GM18907 (cell line): ENCODE measurements around the gene UNC5C.
A peak's percentile ranks its signal among the peaks of the same experiment; 100 is the strongest.

ENCODE experiments used
- ATAC-seq: cut with Tn5 transposase; IDR thresholded peaks from one replicate; pipeline ENCODE4 v1.9.1; 2021; ENCODE audit warnings: mild to moderate bottlenecking, moderate library complexity; ENCODE audit not compliant: unreplicated experiment

Gene UNC5C

DNA sequence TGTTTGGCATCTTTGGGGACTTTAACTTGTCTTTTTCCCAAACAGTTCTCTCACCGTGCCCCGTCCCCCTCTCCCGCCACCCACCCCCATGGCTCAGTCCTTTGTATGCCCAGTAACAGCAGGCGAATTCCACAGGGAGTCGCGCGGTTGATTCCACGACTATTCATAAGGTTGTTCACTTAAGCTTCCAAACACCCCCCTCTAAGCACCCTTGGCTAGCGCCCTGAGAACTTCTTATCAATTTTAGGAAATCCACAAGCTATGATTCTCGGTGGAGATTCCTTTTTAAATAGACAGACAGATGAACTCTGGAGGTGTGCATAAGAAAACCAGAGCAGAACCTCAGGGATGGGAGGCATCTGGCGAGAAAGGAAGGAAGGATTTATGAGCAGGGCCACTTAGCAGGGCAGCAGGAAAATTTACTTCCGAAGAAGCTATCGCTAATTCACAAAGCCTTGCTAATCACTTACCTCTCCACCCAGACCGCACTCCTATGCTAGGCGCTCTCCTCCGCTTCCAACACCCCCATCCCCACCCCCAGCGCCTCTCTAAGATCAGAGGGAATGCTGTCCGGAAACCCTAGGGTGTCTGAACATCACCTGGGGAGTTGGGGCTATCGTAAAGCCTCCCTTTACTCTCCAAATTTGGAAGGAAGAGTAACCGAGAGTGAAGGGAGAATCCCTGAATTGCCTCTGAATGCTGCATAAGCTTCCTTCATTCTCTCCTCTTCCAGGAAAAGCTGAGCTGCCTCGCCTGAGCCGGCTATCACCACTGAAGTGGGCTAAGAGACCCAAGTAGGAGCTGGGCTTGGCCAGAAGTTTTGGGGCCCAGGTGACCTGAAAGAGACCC, 1.7 kb downstream of the UNC5C start:
- no peak for ATAC-seq

DNA sequence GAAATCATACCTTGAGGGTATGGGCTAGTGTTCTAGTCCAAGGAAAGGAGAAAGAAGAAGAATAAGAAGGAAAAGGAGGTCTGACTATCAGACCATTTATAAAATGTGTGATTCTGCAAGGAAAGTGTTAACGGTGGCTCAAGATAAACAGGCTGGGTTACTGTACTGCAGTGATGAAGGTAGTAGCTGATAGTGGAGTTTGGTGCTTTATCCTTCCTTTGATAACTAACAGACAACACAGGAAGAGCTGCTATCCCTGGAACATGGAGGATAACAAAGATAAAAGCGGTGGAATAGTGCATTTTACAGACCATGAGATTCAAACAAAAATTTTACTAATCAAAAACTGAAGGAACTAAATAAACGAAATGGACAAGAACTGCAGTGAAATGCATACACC, 2.6 kb downstream of the UNC5C start:
- no peak for ATAC-seq

DNA sequence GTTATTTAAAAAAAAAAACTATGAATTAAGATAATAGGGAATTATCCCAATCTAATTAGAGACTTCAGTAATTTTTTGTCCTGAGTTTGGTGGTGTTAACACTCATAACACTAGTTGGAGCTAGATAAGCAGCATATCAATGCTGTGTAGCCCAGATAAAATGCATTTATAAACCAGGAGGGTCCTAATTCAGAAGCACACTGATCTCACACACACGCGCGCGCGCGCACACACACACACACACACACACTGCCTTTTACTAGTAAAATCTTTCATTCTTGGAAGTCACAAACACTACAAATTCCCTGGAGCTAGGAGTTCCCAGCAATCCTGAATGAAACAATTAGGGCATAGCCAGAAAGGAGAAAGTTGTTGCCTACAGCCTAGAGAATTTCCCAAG, 3.2 kb downstream of the UNC5C start:
- no peak for ATAC-seq

DNA sequence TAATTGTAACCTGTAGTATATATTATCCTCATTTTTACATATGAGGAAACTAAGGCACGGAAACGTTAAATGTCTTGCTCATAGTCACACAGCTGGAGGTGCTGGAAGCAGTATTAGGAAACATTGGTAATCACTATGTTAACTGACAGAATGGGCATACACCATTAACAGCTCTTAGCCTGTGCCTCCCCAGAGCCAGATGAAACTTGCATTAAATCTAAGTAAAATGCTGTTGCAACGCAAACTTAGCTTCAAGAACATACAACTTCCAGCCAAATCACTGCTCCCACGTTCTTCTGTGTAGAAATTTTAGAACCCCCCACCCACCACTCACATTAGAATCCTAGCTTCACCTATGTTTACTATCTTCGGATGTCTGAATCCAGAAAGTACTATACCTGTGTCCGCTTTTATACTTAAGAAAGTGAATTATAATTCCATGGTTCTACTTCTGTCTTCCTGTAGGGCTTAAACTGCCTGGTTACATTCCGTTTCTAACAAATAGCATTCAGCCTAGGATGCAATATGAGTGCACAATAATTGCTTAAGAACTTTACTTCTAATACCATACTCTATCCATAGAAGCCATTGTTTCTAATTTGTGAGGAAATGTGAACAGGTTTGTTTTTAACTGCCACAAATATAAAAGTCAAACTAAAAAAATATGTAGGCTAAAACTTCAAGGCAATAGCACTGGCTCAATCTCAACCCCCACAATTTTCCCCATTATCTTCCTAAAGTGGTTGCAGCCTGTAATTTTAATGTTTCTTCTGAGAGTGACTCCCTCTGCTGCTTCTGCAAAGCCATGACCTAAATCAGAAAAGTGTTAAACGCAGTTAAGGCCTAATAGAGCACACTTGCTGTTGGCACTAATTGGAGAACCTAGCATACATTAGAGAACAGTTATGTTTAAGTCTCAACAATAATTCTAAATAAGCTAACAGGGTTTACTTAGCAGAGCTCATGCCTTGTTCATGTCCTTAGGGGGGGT, 4.4 kb downstream of the UNC5C start:
- no peak for ATAC-seq

DNA sequence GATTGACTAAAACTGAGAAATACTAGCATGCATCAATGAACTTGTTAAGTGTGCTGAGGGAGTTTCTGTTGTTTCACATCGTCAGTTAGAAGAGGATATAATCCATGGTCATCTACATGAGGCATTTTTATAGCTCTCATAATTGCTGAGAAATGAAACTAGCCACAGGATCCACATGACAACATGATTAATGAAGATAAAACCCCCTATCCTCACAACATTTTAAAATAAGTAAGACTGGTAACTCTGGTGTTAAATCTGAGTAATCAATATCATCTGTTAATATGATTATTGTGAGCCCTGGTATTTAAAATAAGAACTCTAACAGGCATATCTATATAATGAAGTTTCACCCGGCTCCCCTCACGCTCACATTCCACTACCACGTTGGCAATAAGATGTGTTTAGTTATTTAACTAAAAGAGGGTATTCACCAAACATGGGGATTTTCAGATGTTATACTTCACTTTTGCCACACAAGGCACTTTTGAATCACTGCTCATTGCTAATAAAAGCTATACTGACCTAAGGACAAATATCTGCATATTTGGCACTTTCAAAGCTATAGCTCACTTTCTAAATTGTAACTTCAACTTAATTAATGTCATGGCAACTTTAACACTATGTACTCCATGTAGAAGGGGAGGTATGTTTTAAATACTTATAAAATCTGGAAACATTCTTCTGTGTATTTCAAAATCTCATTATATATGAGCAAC, 6.7 kb downstream of the UNC5C start:
- ATAC-seq: peak; percentile 90

DNA sequence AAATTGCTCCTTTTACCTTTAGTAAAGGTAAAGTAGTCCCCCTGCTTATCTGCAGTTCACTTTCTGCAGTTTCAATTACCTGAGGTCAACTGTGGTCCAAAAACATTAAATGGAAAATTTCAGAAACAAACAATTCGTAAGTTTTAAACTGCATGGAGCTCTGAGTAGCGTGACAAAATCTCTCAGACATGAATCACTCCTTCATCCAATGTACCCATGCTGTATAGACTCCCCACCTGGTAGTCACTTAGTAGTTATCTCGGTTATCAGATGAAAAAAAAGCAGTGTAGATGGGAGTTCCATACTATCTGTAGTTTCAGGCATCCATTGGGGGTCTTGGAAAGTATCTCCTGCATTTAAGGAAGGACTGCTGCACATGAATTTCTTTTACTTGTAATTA, 7.7 kb downstream of the UNC5C start:
- no peak for ATAC-seq

DNA sequence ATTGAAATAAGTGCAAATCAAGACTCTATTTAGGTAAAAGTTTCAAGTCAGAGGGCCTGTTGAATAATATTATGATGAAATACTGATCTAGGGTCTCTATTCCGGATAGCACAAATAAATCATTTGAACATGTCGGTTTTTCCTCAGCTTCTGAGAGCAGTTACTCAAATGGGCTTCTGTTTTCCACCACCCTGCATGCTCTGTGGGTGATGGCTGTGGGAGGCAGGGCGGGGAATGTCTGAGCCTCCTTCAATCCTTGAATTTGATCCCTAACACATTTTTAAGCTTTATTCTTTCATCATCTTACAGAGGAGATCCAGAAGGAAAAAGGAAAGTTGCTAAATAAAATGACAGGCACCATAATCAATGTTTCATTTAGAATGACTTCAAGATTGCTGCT, 8.5 kb downstream of the UNC5C start:
- no peak for ATAC-seq

DNA sequence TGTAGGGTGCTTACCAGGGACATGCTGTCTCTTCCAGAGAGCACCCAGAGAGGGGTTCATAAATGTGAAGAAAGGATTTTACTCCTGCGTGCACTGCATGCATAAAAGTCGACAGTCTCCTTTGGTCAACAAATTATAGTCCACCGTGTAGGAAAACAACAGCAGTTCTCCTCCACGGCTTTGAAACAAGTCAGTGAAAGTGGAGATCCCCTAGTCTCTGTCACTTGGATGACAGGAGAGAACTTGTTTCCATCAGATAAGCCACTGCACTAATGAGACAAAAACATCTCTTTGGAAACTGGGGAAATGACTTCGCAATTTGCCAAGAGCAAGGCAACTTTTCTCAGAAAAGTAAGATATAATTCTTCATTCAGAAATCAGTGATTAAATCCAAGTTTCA, 9.7 kb downstream of the UNC5C start:
- no peak for ATAC-seq

DNA sequence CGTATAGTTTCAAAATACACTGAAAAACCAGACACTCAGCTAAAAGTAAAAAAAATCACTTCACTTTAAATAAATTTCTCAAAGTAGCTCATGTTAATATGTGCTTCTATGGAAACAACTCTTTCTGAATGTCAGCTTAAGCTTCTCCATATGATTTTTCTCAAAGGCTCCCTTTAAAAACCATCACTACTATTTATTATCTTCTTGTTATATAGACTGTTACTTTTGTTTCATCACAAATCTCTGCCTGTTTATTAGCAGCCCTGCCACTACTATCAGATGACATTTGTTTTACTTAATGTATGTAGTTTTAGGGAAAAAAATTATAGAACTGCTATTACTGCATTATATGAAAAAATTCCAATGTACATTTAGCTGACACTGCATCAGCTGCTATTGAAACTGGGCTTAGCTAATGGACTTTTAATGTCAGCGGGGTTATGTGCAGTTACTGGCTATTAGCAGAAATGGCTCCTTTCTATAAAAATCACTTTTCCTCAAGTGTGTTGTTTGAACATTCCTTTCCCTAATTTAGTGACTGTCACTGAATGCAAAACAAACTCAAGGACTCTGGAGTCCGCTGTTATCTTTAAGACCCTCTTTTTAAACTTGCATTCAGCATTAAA, 10.8 kb downstream of the UNC5C start:
- no peak for ATAC-seq

DNA sequence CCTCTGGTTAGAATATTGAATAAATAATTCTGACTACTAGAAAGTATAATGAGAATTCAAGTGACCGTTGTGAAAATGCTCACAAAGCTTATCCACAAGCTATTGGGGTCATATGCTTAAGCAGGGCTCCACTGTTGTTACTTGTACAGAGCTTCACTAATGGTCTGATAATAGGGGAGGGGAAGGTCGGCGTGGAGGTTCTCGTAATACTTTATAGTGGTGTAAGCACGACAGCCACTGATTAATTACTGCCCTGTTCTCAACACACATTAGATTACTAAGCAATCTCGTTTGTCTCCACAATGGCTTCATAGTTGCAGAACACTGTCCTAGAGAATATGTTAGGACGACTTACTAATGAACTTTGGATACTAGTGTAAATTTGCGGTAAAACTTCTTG, 11.6 kb downstream of the UNC5C start:
- no peak for ATAC-seq

DNA sequence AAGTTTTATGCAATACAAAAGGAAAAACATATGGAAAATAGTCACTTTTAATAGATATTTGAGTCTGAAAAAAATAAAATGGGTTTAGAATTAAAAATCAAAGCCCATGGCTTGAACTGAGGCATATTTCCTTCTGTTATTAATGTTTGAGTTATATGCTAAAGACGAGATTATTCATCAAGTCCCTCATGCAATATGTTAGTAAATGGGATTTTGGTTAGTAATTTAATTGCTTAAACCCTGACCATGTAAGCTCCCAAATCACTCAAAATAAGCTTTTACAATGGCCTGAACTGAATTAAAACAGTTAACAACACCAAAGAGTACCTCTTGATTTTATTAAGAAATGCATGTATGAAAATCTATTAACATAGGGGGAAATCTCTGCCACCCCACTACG, 12.1 kb downstream of the UNC5C start:
- no peak for ATAC-seq

DNA sequence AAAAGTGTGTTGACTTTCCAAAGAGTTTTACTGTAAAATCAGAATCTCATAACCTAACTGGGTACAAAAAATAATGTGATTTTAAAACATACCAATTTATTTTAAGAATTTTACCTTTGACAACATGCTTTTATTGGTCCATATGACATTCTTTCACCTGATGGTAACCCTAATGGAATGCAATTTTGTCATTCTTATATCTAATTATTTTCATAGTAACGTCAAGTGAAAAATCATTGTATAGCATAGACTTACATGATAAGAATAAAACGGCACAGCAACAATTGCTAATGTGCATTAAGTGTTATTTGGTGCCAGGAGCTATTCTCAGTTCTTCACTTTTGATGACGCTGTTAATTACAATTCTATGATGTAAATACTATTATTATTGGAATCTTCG, 13.6 kb downstream of the UNC5C start:
- ATAC-seq: no peak

DNA sequence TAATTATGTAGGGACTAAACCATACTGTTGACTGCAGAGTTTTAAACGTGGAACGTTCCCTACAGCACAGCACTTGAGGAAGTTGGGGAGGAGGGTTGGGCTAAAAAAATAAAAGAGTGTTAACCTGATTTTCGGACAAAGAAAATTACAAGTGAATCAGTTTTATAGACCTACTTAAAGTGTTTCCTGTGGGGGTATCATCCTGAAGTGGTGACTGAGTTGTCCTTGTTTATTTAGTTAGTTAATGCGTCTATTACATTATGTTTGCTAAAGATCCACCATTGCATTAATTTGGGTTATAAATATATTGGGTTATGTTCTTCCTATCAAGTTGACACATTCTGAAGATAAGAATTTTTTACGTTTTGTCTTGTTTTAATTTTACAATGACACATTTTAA, 14.7 kb downstream of the UNC5C start:
- ATAC-seq: no peak

DNA sequence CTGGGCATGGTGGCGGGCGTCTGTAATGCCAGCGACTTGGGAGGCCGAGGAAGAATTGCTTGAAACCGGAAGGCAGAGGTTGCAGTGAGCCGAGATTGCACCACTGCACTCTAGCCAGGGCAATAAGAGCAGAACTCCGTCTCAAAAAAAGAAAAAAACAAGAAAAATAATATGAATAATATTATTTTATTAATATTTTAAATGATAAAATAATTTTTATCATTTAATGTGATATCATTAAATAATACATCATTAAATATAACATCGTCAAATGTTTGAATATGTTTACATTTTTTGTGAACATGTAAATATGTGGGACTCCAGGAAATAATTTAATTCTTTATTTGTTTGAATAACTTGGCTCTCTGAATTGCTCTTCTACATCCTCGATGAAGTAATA, 15.5 kb downstream of the UNC5C start:
- no peak for ATAC-seq

DNA sequence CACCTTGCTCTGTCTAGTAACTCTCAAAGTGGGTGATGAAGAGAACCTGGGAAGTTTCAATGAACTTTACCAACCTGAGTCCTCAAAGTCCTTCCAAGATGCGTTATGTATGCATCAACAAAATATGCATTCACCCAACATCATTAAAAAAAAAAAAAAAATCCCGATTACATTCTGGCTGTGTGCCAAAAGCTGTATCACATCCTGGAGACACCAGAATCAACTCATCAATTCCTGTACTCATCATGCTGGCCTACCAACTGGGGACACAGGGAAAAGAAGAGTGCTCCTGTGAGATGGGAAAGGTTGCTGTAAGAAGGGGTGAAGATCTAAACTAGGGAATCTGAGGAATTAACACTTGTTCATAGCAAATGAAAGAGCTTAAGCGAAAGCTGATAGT, 16.5 kb downstream of the UNC5C start:
- no peak for ATAC-seq

DNA sequence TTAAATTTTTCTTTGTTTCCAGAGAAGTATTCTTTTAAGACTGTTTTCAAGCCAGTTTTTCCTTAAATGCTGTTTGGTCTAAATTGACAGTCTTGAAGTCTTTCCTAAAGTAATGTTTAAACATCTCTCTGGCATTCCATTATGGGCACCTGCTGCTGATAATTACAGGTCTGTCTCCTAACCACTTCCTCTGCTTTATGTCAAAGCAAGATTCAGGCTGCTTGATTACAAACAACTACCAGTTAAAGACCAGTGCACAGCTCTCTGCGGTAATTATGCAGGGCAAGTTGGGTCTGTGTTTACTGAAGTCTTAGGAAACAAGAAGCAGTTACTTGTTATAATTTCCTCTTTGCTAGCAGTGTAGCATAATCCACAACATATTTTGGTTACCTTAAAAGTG, 17.6 kb downstream of the UNC5C start:
- ATAC-seq: no peak

DNA sequence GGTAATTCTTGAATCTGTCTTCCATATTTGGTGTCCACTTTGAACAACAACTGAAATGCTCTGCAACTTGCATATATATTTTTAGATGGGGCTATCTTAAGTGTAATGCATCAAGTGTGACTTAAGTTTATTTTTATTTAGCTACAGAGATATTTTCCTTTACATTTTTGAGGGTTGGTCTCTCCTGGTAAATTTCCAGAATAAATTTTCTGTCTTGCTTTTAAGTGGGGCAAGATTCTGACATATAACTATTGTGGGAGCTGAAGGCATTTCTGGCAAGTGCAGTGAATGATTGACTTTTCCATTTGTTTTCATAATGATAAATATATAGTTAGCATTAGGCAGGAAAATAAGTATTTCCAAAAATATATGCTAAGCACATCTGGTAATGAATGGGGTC, 18.8 kb downstream of the UNC5C start:
- ATAC-seq: no peak

DNA sequence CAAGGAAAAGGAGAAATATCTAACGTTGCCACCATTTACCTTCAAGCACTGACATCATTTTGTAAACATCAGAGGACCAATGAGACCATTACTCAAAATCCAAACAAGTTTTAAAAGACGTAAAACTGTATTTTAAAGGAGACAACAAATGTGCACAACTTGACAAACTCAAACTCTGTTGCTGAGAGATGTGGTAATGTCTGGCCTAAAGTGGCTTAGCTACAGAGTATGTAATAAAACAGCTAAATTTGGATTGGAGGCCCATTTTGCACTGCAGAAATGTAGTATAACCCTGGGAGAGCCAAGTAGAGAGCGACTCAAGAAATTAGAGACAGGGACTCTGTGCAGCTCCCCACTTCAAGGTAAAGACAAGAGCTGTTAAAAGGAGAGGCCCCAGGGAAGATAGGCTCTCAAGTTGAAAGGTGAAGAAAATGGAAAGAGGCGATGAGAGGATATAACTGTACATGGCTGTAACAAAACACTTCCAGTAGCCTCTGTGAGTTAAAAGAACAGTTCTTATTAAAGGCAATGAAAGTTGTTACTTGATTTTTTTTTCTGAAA, 20.3 kb downstream of the UNC5C start:
- no peak for ATAC-seq

DNA sequence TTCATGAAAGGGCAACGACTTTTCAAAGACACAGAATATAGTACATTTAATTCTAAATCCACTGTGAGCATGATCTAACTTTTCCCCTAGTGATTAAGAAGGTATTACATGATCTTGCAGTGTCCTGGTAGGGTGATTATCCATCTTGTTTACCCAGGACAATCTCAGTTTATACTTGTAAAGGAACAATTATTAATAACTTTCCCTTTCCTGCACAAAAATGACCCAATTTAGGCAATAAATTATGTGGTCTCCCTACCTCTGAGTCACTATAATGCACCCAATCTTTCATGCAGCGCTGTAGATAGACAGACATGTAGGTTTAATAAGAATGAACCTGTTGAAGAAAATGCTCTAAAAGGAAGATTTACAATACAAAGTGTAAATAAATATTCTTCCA, 22.7 kb downstream of the UNC5C start:
- ATAC-seq: no peak

DNA sequence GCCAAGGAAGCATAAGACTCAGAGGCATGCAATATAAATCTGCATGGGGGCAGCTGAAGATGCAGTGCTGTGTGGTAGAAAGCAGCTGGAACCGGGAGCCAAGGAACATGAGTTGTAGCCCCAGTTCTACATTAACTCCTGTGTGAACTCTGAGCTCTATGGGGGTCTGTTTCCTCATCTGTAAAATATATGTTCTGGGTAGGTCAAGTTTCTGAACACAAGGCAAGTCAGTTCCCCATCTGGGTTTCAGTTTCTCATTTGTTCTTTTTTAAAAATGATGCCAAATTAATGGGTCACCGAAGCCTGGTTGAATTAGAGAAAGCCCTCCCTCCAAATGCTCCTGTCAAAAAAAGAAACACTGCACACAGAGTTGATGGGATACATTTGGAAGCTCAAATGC, 24.0 kb downstream of the UNC5C start:
- no peak for ATAC-seq

DNA sequence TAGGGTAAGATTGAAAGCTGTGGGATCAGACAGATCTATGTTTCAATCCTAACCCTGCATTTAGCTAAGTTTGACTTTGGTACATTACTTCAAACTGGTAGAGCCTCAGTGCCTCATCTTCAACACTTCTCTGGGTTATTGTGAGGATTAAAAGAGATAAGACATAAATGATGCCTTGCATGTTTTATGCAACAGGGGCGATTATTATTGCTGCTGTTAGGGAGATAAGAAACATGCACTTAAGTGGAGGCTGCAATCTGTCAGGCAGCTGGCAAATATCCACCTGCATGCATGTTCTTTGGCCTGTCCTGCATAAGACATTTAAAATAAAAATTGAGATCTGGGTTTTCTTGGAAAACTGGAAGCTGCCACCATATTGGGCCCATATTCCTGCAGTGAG, 24.6 kb downstream of the UNC5C start:
- ATAC-seq: no peak
